GM23338 (cell line): ENCODE measurements around the gene CYFIP1. TPM values are rescaled to one million over a fixed set of nuclear protein-coding genes. Genes with fewer than 3 reads are reported as not detected.

Experiments used
- ATAC-seq: fragments of 200-7000 bp; cut with Tn5 transposase; 3 replicates; pipeline ENCODE4 v1.9.1; 2020
- DNase-seq: peaks from one replicate; pipeline ENCODE4 v3.0.0-alpha.2; 2015; ENCODE audit warnings: low spot score
- H2AFZ ChIP-seq: fragments of 200-600 bp; sonication (generic); 2 replicates; pipeline ENCODE4 v1.8.0; 2016; ENCODE audit warnings: antibody characterized with exemption, mild to moderate bottlenecking, moderate library complexity
- H3F3A ChIP-seq: fragments of 200-600 bp; sonication (generic); replicated peaks from 2 replicates; pipeline ENCODE4 v1.8.0; 2017; ENCODE audit warnings: antibody characterized with exemption, mixed run types, low read depth
- H3K27ac ChIP-seq: fragments of 200-600 bp; sonication (generic); 2 replicates; pipeline ENCODE4 v1.6.1; 2016; ENCODE audit warnings: low read depth
- H3K27me3 ChIP-seq: fragments of 200-600 bp; sonication (generic); 2 replicates; pipeline ENCODE4 v1.8.0; 2016; ENCODE audit warnings: mild to moderate bottlenecking, mixed run types, moderate library complexity; ENCODE audit not compliant: insufficient read depth
- H3K36me3 ChIP-seq: fragments of 200-600 bp; sonication (generic); 2 replicates; pipeline ENCODE4 v1.8.0; 2016; ENCODE audit warnings: mild to moderate bottlenecking; ENCODE audit not compliant: insufficient read depth
- H3K4me1 ChIP-seq: fragments of 200-600 bp; sonication (generic); 2 replicates; pipeline ENCODE4 v1.8.0; 2016; ENCODE audit warnings: mild to moderate bottlenecking, moderate library complexity; ENCODE audit not compliant: insufficient read depth
- H3K4me2 ChIP-seq: fragments of 200-600 bp; sonication (generic); 2 replicates; pipeline ENCODE4 v1.7.1; 2017; ENCODE audit warnings: mixed run types
- H3K4me3 ChIP-seq: fragments of 200-600 bp; sonication (generic); 2 replicates; pipeline ENCODE4 v1.6.1; 2016; ENCODE audit warnings: mixed run types
- H3K79me2 ChIP-seq: fragments of 200-600 bp; sonication (generic); replicated peaks from 2 replicates; pipeline ENCODE4 v1.8.0; 2017; ENCODE audit warnings: mild to moderate bottlenecking; ENCODE audit not compliant: insufficient read depth
- H3K9me2 ChIP-seq: fragments of 200-600 bp; sonication (generic); 2 replicates; pipeline ENCODE4 v1.8.0; 2017; ENCODE audit not compliant: insufficient read depth
- H4K20me1 ChIP-seq: fragments of 200-600 bp; sonication (generic); replicated peaks from 2 replicates; pipeline ENCODE4 v1.8.0; 2017; ENCODE audit warnings: mild to moderate bottlenecking; ENCODE audit not compliant: insufficient read depth
- H3K27ac Mint-ChIP-seq: 2 replicates; pipeline ENCODE4 v1.8.0; 2020; ENCODE audit warnings: inconsistent platforms, mild to moderate bottlenecking, moderate library complexity, mixed read lengths
- H3K27me3 Mint-ChIP-seq: 3 replicates; pipeline ENCODE4 v1.8.0; 2022; ENCODE audit warnings: low read depth, mild to moderate bottlenecking, moderate library complexity, mixed read lengths, inconsistent platforms; ENCODE audit not compliant: insufficient read depth, poor library complexity
- H3K36me3 Mint-ChIP-seq: 3 replicates; pipeline ENCODE4 v1.8.0; 2021; ENCODE audit warnings: low read depth, mild to moderate bottlenecking, inconsistent platforms, moderate library complexity, mixed read lengths
- H3K4me1 Mint-ChIP-seq: 3 replicates; pipeline ENCODE4 v1.8.0; 2020; ENCODE audit warnings: mild to moderate bottlenecking, inconsistent platforms, mixed read lengths
- H3K4me3 Mint-ChIP-seq: 3 replicates; pipeline ENCODE4 v1.8.0; 2021; ENCODE audit warnings: moderate library complexity, mild to moderate bottlenecking, inconsistent platforms, mixed read lengths
- H3K9me3 Mint-ChIP-seq: 3 replicates; pipeline ENCODE4 v1.8.0; 2020; ENCODE audit warnings: moderate library complexity, mild to moderate bottlenecking, inconsistent platforms, mixed read lengths
- CREB1 ChIP-seq: fragments of 250-450 bp; sonication (Bioruptor Pico); IDR thresholded peaks from 2 replicates; pipeline ENCODE4 v1.5.0; 2020; ENCODE audit warnings: low read depth, mild to moderate bottlenecking, moderate library complexity
- CTCF ChIP-seq, 2 experiments: fragments of 200-600 bp in 1 of 2; sonication (generic) in 1 of 2; conservative IDR thresholded peaks; 2 replicates each; pipeline versions ENCODE4 v1.5.1 to v1.6.1; 2016 to 2017; ENCODE audit warnings: antibody characterized with exemption in 2 of 2, low read depth in 2 of 2, mild to moderate bottlenecking in 2 of 2, moderate library complexity in 1 of 2
- ETS1 ChIP-seq: IDR thresholded peaks from 2 replicates; pipeline ENCODE4 v1.6.1; 2016; ENCODE audit warnings: antibody characterized with exemption
- EZH2 ChIP-seq: fragments of 200-600 bp; sonication (generic); IDR thresholded peaks from one replicate; pipeline ENCODE4 v1.8.0; 2017; ENCODE audit warnings: antibody characterized with exemption, mild to moderate bottlenecking, low read depth; ENCODE audit not compliant: unreplicated experiment
- EZH2phosphoT487 ChIP-seq: fragments of 200-600 bp; sonication (generic); IDR thresholded peaks from one replicate; pipeline ENCODE4 v1.8.1; 2018; ENCODE audit warnings: antibody characterized with exemption; ENCODE audit not compliant: unreplicated experiment
- JUNB ChIP-seq: IDR thresholded peaks from one replicate; pipeline ENCODE4 v1.6.1; 2016; ENCODE audit warnings: antibody characterized with exemption; ENCODE audit not compliant: unreplicated experiment
- NANOG ChIP-seq: IDR thresholded peaks from 2 replicates; pipeline ENCODE4 v1.6.1; 2016; ENCODE audit warnings: antibody characterized with exemption, borderline replicate concordance
- POLR2AphosphoS5 ChIP-seq: IDR thresholded peaks from 2 replicates; pipeline ENCODE4 v1.6.1; 2016; ENCODE audit warnings: antibody characterized with exemption, low read depth
- STAT1 ChIP-seq: IDR thresholded peaks from one replicate; pipeline ENCODE4 v1.6.1; 2016; ENCODE audit warnings: antibody characterized with exemption; ENCODE audit not compliant: unreplicated experiment
- ZNF114 ChIP-seq: fragments of 250-450 bp; sonication (Bioruptor Pico); IDR thresholded peaks from 2 replicates; pipeline ENCODE4 v1.5.0; 2020; ENCODE audit warnings: mild to moderate bottlenecking, moderate library complexity
- ZNF331 ChIP-seq: fragments of 250-450 bp; sonication (Bioruptor Pico); IDR thresholded peaks from 2 replicates; pipeline ENCODE4 v1.5.0; 2020; ENCODE audit warnings: low read depth, mild to moderate bottlenecking, moderate library complexity
- ZNF462 ChIP-seq: fragments of 250-450 bp; sonication (Bioruptor Pico); IDR thresholded peaks from 2 replicates; pipeline ENCODE4 v1.5.0; 2020; ENCODE audit warnings: mild to moderate bottlenecking, moderate library complexity
- polyA plus RNA-seq: library from polyadenylated mRNA; unstranded; fragments of >200 nt; fragmentation: Nextera tagmentation; extraction: Ambion mirVana; gene quantifications from 2 replicates; pipeline ENCODE4 v1.2.1, GENCODE V29; 2016
- total RNA-seq: library from RNA; depleted of rRNA; stranded (reverse); fragments of >200 nt; shearing (Covaris generic); gene quantifications from 2 replicates; pipeline ENCODE4 v1.2.3, GENCODE V29; 2014
- TF ChIP-seq, protein P1 (sequence below): IDR thresholded peaks from one replicate; pipeline ENCODE4 v1.6.1; 2018; ENCODE audit warnings: antibody characterized with exemption; ENCODE audit not compliant: unreplicated experiment

CYFIP1 gene
- total and polyA plus RNA-seq, 2 experiments from 2014 or later, result 20.0 to 73.9 TPM

DNA sequence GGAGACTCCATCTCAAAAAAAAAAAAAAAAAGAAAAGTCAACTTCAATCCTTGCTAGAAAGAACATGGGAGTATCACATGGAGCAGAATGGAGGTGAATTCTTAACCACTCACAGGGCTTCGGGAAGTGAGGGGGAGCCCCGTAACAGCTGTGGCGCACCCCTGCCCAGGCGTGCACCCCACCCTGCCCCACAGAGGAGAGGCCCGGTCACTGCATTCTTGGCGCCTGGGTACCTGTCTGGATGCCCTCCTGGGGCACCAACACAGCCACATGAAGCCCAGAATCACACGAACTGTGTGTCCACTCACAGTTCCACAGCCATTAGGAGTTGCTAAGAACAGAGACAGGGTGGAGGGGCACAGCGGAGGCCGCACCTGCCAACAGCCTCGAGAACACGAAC lies 89.9 kb downstream of the CYFIP1 start:
- H3K36me3 ChIP-seq, result no peaks in the 10 kb centered on the region
- ATAC-seq, result no peak

More for the DNA sequence above, 89.9 kb downstream of the CYFIP1 start:
- Mint-ChIP-seq H3K9me3 (no peaks in the 10 kb centered on the region), H3K27me3 (peaks cover 2% of the 10 kb centered on the region), H3K27ac (no peak overlapping the region), H3K4me1 (peaks cover 2% of the 10 kb centered on the region; the same call in 1 of the 3 replicates), H3K4me3 (no peak overlapping the region), H3K36me3 (peaks cover 12% of the 10 kb centered on the region)
- no peaks in the 10 kb centered on the region for H3K79me2 ChIP-seq
- no peak overlapping the region for H2AFZ ChIP-seq
- H3K4me2 ChIP-seq, result no peak overlapping the region
- H3K27ac ChIP-seq, result no peak overlapping the region
- H4K20me1 ChIP-seq, result no peaks in the 10 kb centered on the region; the same call in 1 of the 2 replicates
- no peaks in the 10 kb centered on the region for H3F3A ChIP-seq
- TF ChIP-seq NANOG (no peak), CTCF (conservative IDR thresholded peaks at IDR 0.05; ENCODE audit: low read depth in 2 of 2) (no peak), ZNF114 (CRISPR knock-in tag) (no peak), EZH2 (no peak), ETS1 (no peak), CREB1 (CRISPR knock-in tag) (no peak), POLR2AphosphoS5 (no peak), ZNF462 (no peak), STAT1 (no peak), EZH2phosphoT487 (no peak), ZNF331 (CRISPR knock-in tag) (no peak), JUNB (no peak)
- TF ChIP-seq, protein P1, sequence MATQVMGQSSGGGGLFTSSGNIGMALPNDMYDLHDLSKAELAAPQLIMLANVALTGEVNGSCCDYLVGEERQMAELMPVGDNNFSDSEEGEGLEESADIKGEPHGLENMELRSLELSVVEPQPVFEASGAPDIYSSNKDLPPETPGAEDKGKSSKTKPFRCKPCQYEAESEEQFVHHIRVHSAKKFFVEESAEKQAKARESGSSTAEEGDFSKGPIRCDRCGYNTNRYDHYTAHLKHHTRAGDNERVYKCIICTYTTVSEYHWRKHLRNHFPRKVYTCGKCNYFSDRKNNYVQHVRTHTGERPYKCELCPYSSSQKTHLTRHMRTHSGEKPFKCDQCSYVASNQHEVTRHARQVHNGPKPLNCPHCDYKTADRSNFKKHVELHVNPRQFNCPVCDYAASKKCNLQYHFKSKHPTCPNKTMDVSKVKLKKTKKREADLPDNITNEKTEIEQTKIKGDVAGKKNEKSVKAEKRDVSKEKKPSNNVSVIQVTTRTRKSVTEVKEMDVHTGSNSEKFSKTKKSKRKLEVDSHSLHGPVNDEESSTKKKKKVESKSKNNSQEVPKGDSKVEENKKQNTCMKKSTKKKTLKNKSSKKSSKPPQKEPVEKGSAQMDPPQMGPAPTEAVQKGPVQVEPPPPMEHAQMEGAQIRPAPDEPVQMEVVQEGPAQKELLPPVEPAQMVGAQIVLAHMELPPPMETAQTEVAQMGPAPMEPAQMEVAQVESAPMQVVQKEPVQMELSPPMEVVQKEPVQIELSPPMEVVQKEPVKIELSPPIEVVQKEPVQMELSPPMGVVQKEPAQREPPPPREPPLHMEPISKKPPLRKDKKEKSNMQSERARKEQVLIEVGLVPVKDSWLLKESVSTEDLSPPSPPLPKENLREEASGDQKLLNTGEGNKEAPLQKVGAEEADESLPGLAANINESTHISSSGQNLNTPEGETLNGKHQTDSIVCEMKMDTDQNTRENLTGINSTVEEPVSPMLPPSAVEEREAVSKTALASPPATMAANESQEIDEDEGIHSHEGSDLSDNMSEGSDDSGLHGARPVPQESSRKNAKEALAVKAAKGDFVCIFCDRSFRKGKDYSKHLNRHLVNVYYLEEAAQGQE, result no peak
- H3K4me1 ChIP-seq, result no peaks in the 10 kb centered on the region
- H3K4me3 ChIP-seq, result no peak overlapping the region
- H3K9me2 ChIP-seq, result no peaks in the 10 kb centered on the region
- DNase-seq, result no peak
- H3K27me3 ChIP-seq, result no peaks in the 10 kb centered on the region
